ENCODE results near the gene ENTPD2. TPM values are rescaled to one million over a fixed set of nuclear protein-coding genes. Genes with fewer than 3 reads are reported as not detected.

Gene ENTPD2
- total RNA-seq, 1 experiment from 2014 or later = 4.0 TPM

- Histone ChIP-seq H3K79me2 (ENCODE audit: insufficient read depth, low read length) (no peaks in the 10 kb centered on the region), H3T11ph (ENCODE audit: low read length) (no peak overlapping the region), H2AFZ (ENCODE audit: low read length) (no peak overlapping the region), H3K14ac (ENCODE audit: insufficient read depth, low read length) (no peak overlapping the region), H3K4me2 (ENCODE audit: insufficient read depth, insufficient read length, low read length) (no peak overlapping the region), H2BK20ac (ENCODE audit: low read depth, low read length, poor library complexity, severe bottlenecking) (no peak overlapping the region), H2BK12ac (ENCODE audit: insufficient read length, low read depth, low read length) (no peak overlapping the region), H3K27me3 (ENCODE audit: insufficient read depth, low read length) (no peaks in the 10 kb centered on the region), H4K8ac (replicated peaks; ENCODE audit: insufficient read length, low read depth, low read length) (no peak overlapping the region), H2AK5ac (ENCODE audit: insufficient read length, low read length) (no peak overlapping the region), H3K23ac (ENCODE audit: insufficient read length, low read depth, low read length) (no peak overlapping the region), H4K20me1 (ENCODE audit: control insufficient read depth, insufficient read depth, insufficient read length) (peaks cover 2% of the 10 kb centered on the region), H3K4ac (ENCODE audit: low read depth, low read length) (no peak overlapping the region), H3K9ac (ENCODE audit: extremely low read depth, insufficient read length, low read length) (no peak overlapping the region), H3K9me3 (ENCODE audit: control insufficient read depth, low read depth, low read length) (no peaks in the 10 kb centered on the region), H3K79me1 (ENCODE audit: insufficient read depth, low read depth, low read length, poor library complexity, severe bottlenecking) (no peaks in the 10 kb centered on the region), H3K18ac (ENCODE audit: insufficient read length, low read depth, low read length) (no peak overlapping the region), H4K5ac (ENCODE audit: insufficient read length, low read depth, low read length) (no peak overlapping the region), H4K91ac (ENCODE audit: insufficient read length, low read depth, low read length) (no peak overlapping the region), H3K4me1 (ENCODE audit: insufficient read depth, low read length) (no peaks in the 10 kb centered on the region), H2BK120ac (ENCODE audit: low read depth, low read length, poor library complexity, severe bottlenecking) (no peak overlapping the region), H3K23me2 (ENCODE audit: insufficient read length, low read depth, low read length, poor library complexity, severe bottlenecking) (peaks cover 9% of the 10 kb centered on the region), H2BK15ac (ENCODE audit: low read depth, low read length) (no peak overlapping the region), H3K27ac (ENCODE audit: insufficient read length, low read depth, low read length) (no peak overlapping the region), H2BK5ac (ENCODE audit: insufficient read length, low read length) (no peak overlapping the region), H3K56ac (ENCODE audit: insufficient read length, low read depth, low read length) (no peak overlapping the region)
- no peak for DNase-seq
- Mint-ChIP-seq H3K36me3 (ENCODE audit: insufficient read depth in 1 of 3, low read depth in 3 of 3) (no peaks in the 10 kb centered on the region), H3K27me3 (ENCODE audit: low read depth) (peaks cover 23% of the 10 kb centered on the region), H3K27ac (no peak overlapping the region), H3K4me3 (peak overlapping the region in 1 of 2 experiments; percentile 66; a peak in 1 of 5 replicates), H3K4me1 (peaks cover 2 to 17% of the 10 kb centered on the region in 2 experiments; a peak in 3 of 4 replicates), H3K9me3 (no peaks in the 10 kb centered on the region)
- WGBS (ENCODE audit: extremely low coverage, insufficient read length, low lambda C conversion rate) = no CpG with 5 or more reads among the region's 4 CpGs
- no peak for TF ChIP-seq CTCF (conservative IDR thresholded peaks at IDR 0.05)
Measured at GRCh38 chr9:137026828-137027227, 27.0 kb downstream of the ENTPD2 start.

Measured in H9 (cell line).